GM12873 (cell line): ENCODE data around the gene CCDC74A.
"Not testable (repeated sequence)": the region's sequence is repeated elsewhere in the genome, so short reads cannot be mapped to it uniquely, and the experiment has no call there.

Experiments
- TF ChIP-seq, protein P1 (sequence below): IDR thresholded peaks from 2 replicates; pipeline ENCODE4 v1.5.1; 2012; ENCODE audit warnings: low read depth, mild to moderate bottlenecking, moderate library complexity, low read length, control low read depth; ENCODE audit not compliant: insufficient read depth; ENCODE audit errors: missing control alignments

The CCDC74A gene

DNA sequence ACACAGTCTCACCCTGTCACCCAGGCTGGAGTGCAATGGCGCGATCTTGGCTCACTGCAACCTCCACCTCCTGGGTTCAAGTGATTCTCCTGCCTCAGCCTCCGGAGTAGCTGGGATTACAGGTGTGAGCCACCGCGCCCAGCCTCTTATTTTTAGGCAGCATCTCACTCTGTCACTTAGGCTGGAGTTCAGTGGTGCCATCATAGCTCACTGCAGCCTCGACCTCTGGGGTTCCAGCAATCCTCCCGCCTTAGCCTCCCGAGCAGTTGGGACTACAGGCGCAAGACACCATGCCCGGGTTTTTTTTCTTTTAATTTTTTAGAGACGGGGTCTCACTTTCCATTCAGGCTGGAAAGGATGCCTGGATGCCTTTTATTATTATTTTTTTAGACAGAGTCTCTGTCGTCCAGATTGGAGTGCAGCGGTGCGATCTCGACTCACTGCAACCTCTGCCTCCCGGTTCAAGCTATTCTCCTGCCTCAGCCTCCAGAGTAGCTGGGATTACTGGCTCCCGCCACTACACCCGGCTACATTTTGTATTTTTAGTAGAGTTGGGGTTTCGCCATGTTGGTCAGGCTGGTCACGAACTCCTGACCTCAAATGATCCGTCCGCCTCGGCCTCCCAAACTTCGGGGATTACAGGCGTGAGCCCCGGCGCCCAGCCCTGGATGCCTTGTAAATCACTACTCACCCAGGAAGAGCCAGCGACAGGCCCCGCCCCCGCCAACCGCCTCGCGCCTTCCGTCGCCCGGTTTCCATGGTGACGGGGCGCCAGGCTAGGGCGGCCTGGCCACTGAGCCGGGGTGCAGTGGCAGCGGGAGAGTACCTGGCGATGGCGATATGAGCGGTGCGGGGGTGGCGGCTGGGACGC lies at the start of gene CCDC74A:
Gene CCDC74A (plus strand): TSS at position 758 of the 871 bp plus-strand sequence. CDS start 83 bp downstream, at position 841.
- TF ChIP-seq, protein P1, sequence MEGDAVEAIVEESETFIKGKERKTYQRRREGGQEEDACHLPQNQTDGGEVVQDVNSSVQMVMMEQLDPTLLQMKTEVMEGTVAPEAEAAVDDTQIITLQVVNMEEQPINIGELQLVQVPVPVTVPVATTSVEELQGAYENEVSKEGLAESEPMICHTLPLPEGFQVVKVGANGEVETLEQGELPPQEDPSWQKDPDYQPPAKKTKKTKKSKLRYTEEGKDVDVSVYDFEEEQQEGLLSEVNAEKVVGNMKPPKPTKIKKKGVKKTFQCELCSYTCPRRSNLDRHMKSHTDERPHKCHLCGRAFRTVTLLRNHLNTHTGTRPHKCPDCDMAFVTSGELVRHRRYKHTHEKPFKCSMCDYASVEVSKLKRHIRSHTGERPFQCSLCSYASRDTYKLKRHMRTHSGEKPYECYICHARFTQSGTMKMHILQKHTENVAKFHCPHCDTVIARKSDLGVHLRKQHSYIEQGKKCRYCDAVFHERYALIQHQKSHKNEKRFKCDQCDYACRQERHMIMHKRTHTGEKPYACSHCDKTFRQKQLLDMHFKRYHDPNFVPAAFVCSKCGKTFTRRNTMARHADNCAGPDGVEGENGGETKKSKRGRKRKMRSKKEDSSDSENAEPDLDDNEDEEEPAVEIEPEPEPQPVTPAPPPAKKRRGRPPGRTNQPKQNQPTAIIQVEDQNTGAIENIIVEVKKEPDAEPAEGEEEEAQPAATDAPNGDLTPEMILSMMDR: not testable (repeated sequence)

- TF ChIP-seq, protein P1: no peak
Observed at GRCh38 chr2:131488306-131489205, 39.1 kb upstream of the CCDC74A start.

DNA sequence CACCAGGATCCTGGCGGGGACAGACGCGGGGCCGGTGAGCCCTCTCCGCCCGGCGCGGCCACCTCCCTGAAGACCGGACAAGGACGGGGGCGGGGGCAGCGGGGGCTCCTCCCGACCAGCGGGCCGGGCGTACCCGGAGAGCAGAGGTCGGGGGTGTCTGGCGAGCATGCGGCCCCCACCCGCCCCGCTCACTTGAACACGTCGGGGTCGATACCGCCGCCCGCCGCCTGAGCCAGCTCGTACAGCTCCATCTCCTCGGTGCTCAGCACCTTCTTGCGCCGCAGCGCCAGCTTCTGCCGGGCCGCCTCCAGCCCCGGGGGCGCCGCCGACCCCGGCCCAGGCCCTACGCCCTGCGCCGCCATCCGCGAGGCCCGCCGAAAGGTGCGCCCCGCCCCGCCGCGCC lies 35.7 kb upstream of the CCDC74A start, which contains the start of gene MZT2A:
Gene MZT2A (minus strand): TSS at position 383 of the 403 bp plus-strand sequence. CDS start 21 bp downstream, at position 362.
- TF ChIP-seq, protein P1: not testable (repeated sequence)

DNA sequence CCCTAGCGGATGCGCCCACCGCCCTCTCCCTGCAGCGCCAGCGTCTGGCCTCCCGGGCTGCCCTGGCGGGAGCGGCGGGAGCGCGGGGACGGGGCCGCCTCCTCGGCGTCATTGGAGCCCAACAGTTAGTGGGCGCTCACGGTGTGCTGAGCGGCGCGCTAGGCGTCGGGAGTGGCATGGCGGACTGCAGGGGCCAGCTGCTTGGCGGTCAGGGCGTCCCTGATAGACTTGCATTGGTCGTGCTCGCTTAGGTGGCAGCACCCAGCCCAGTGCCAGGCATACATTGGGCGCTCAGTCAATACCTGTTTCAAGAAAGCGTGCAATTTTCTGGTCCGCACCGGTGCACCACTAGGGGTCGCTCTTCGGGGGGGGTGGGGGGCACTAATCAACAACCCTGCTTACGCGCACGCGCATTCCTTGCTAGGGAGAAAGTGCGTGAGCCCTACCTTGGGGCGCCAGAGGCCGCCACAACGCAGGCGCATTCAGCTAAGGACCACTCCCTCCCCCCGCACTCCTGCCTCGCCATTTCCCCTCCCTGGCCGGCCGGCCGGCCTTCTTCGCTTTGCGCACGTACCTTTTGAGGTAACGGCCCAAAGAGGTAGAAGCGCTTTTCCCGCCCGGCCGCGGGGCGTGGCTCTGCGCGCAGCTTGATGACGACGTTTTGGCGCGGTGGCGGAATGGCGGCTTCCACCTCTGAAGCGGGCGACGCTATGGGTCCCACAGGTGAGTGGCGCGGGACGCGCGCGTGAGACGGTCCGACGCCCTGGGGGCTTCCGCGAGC lies 35.1 kb upstream of the CCDC74A start:
- TF ChIP-seq, protein P1: peak; percentile 70

GRCh38 chr2:131493199-131493968 lies 34.3 kb upstream of the CCDC74A start:
- TF ChIP-seq, protein P1: no peak

- TF ChIP-seq, protein P1: no peak
Observed at GRCh38 chr2:131509615-131510014, 18.1 kb upstream of the CCDC74A start.
